Naive thymus-derived CD4-positive, alpha-beta T cell (primary cell): Measurements from ENCODE around the gene TMEM134. TPM values are rescaled to one million over a fixed set of nuclear protein-coding genes. Genes with fewer than 3 reads are reported as not detected.
"Not testable (repeated sequence)": the region's sequence is repeated elsewhere in the genome, so short reads cannot be mapped to it uniquely, and the experiment has no call there.

Experiments
- ATAC-seq: fragments of 150-1000 bp; cut with Tn5 transposase; 2 replicates; pipeline ENCODE4 v1.10.0; 2021; ENCODE audit warnings: mild to moderate bottlenecking, moderate library complexity
- CTCF ChIA-PET: fragments of 350-600 bp; sonication (Branson Sonifier 250); formaldehyde crosslinking; loops from one replicate; lab custom pipeline; 2021; ENCODE audit warnings: antibody characterized with exemption; lab: Charles Lee
- POLR2A ChIA-PET: fragments of 350-600 bp; sonication (Branson Sonifier 250); formaldehyde crosslinking; loops from one replicate; lab custom pipeline; 2021; ENCODE audit warnings: antibody characterized with exemption, inconsistent platforms; lab: Charles Lee
- DNase-seq, 9 donors: peaks; one replicate each; pipeline versions ENCODE4 v3.0.0 to v3.0.0-alpha.2; 2020 to 2022; ENCODE audit warnings: mixed read lengths in 1 of 9
- H3K27ac ChIP-seq: one replicate; pipeline ENCODE4 v1.7.0; 2013; ENCODE audit warnings: mild to moderate bottlenecking, low read depth, low read length, moderate library complexity
- H3K27me3 ChIP-seq, 2 donors: one replicate each; pipeline ENCODE4 v1.7.0; 2013; ENCODE audit warnings: low read length in 2 of 2, mild to moderate bottlenecking in 2 of 2, moderate library complexity in 2 of 2; ENCODE audit not compliant: control insufficient read depth in 2 of 2, insufficient read depth in 2 of 2
- H3K36me3 ChIP-seq, 3 experiments: 1 replicate in 2 of 3; 2 replicates in 1 of 3; pipeline ENCODE4 v1.7.0; 2013; ENCODE audit warnings: low read length in 3 of 3, mild to moderate bottlenecking in 3 of 3, moderate library complexity in 1 of 3; ENCODE audit not compliant: insufficient read depth in 3 of 3, control insufficient read depth in 2 of 3
- H3K4me1 ChIP-seq, 2 donors: one replicate each; pipeline ENCODE4 v1.7.0; 2013; ENCODE audit warnings: low read length in 2 of 2, mild to moderate bottlenecking in 2 of 2, moderate library complexity in 1 of 2; ENCODE audit not compliant: control insufficient read depth in 2 of 2, insufficient read depth in 2 of 2
- H3K4me3 ChIP-seq: 2 replicates; pipeline ENCODE4 v1.7.0; 2013; ENCODE audit warnings: mild to moderate bottlenecking, low read length
- H3K9me3 ChIP-seq, 3 experiments: 1 replicate in 2 of 3; 2 replicates in 1 of 3; pipeline ENCODE4 v1.7.0; 2013; ENCODE audit warnings: low read length in 3 of 3; ENCODE audit not compliant: control insufficient read depth in 2 of 3
- H3K27ac Mint-ChIP-seq, 9 donors: one replicate each; pipeline ENCODE4 v1.8.0; 2020 to 2022; ENCODE audit warnings: mixed read lengths in 9 of 9, mild to moderate bottlenecking in 8 of 9, moderate library complexity in 5 of 9, inconsistent platforms in 2 of 9
- H3K27me3 Mint-ChIP-seq, 5 donors: one replicate each; pipeline ENCODE4 v1.8.0; 2021 to 2022; ENCODE audit warnings: mixed read lengths in 5 of 5, mild to moderate bottlenecking in 1 of 5
- H3K36me3 Mint-ChIP-seq, 5 donors: one replicate each; pipeline ENCODE4 v1.8.0; 2020 to 2022; ENCODE audit warnings: mixed read lengths in 5 of 5, mild to moderate bottlenecking in 3 of 5, inconsistent platforms in 1 of 5
- H3K4me1 Mint-ChIP-seq, 7 donors: one replicate each; pipeline ENCODE4 v1.8.0; 2020 to 2022; ENCODE audit warnings: mixed read lengths in 7 of 7, mild to moderate bottlenecking in 3 of 7, inconsistent platforms in 1 of 7
- H3K4me3 Mint-ChIP-seq, 10 donors: one replicate each; pipeline ENCODE4 v1.8.0; 2020 to 2022; ENCODE audit warnings: mild to moderate bottlenecking in 10 of 10, mixed read lengths in 10 of 10, moderate library complexity in 6 of 10, inconsistent platforms in 2 of 10
- H3K9me3 Mint-ChIP-seq, 11 donors: one replicate each; pipeline ENCODE4 v1.8.0; 2020 to 2022; ENCODE audit warnings: mixed read lengths in 11 of 11, mild to moderate bottlenecking in 4 of 11, inconsistent platforms in 1 of 11, moderate library complexity in 1 of 11
- intact Hi-C, 2 donors: fragments of 100-400 bp; cut with micrococcal nuclease; formaldehyde crosslinking; loops; one replicate each; pipeline ENCODE4 v1.15.1; 2023
- polyA plus RNA-seq, 2 donors: library from polyadenylated mRNA; unstranded; fragments of 300-500 nt; fragmentation: Illumina TruSeq; gene quantifications; one replicate each; pipeline ENCODE4 v1.2.3, GENCODE V29; 2021
- total RNA-seq, 6 experiments: library from RNA in 5 of 6; stranded (reverse) in 5 of 6; gene quantifications; 1 replicate in 5 of 6; 2 replicates in 1 of 6; pipeline ENCODE4 v1.2.3 and lab custom pipeline; 2021 to 2026

The TMEM134 gene
- total and polyA plus RNA-seq, 7 experiments from 2014 or later = 52.4 to 143 (median 88.2) TPM

- Histone ChIP-seq H3K4me1 (peaks cover 20 to 42% of the 10 kb centered on the region in 2 donors), H3K27ac (peak overlapping the region; percentile 94), H3K4me3 (no peak overlapping the region), H3K36me3 (peaks cover 0 to 4% (median 0%) of the 10 kb centered on the region in 3 experiments), H3K27me3 (no peaks in the 10 kb centered on the region), H3K9me3 (no peaks in the 10 kb centered on the region)
- Mint-ChIP-seq H3K36me3 (peaks cover 0 to 9% (median 0%) of the 10 kb centered on the region in 5 donors), H3K4me1 (peaks cover 23 to 44% (median 29%) of the 10 kb centered on the region in 7 donors), H3K27me3 (no peaks in the 10 kb centered on the region), H3K27ac (peak overlapping the region in 8 of 9 donors; percentile 77 to 97 (median 89)), H3K4me3 (peak overlapping the region; percentile 52 to 95 (median 90)), H3K9me3 (no peaks in the 10 kb centered on the region)
- DNase-seq (no peak), ATAC-seq (no peak)
- intact Hi-C loops = no loop called here
- CTCF ChIA-PET = interaction anchor here (1.5 to 2.8 kb wide), 3 partner anchors 17 to 66 kb away, joined by 6 to 11 read pairs (median 8); partner anchors contain the start of genes PPP1CA and PTPRCAP
- POLR2A ChIA-PET = interaction anchor here (0.6 to 18.3 kb wide), 14 partner anchors 11 to 227 kb away, joined by 3 to 230 read pairs (median 33); partner anchors contain the start of genes AIP, CARNS1, CORO1B and GPR152
Observed at GRCh38 chr11:67466962-67467771, 1.9 kb downstream of the TMEM134 start.

GRCh38 chr11:67466367-67466766, 2.7 kb downstream of the TMEM134 start:
- Histone ChIP-seq H3K4me3 (no peak overlapping the region), H3K9me3 (no peaks in the 10 kb centered on the region), H3K4me1 (peaks cover 20 to 42% of the 10 kb centered on the region in 2 donors), H3K27me3 (no peaks in the 10 kb centered on the region), H3K27ac (peak overlapping the region; percentile 94), H3K36me3 (peaks cover 0 to 4% (median 0%) of the 10 kb centered on the region in 3 experiments)
- ATAC-seq = no peak
- DNase-seq = no peak
- Mint-ChIP-seq H3K36me3 (peaks cover 0 to 9% (median 0%) of the 10 kb centered on the region in 5 donors), H3K9me3 (no peaks in the 10 kb centered on the region), H3K4me1 (peaks cover 23 to 44% (median 29%) of the 10 kb centered on the region in 7 donors), H3K4me3 (peak overlapping the region in 8 of 10 donors; percentile 19 to 95 (median 44)), H3K27me3 (no peaks in the 10 kb centered on the region), H3K27ac (peak overlapping the region in 7 of 9 donors; percentile 20 to 96 (median 73))
- intact Hi-C loops = no loop called here
- POLR2A ChIA-PET = interaction anchor here (0.7 to 18.3 kb wide), 12 partner anchors 10 to 1994 kb away, joined by 3 to 230 read pairs (median 56); partner anchors contain the start of genes AIP, CABP4, CARNS1 and CORO1B
- CTCF ChIA-PET = interaction anchor here (0.9 to 1.9 kb wide), 2 partner anchors 29 to 49 kb away, joined by 5 to 7 read pairs; partner anchors contain the start of gene PTPRCAP

DNA sequence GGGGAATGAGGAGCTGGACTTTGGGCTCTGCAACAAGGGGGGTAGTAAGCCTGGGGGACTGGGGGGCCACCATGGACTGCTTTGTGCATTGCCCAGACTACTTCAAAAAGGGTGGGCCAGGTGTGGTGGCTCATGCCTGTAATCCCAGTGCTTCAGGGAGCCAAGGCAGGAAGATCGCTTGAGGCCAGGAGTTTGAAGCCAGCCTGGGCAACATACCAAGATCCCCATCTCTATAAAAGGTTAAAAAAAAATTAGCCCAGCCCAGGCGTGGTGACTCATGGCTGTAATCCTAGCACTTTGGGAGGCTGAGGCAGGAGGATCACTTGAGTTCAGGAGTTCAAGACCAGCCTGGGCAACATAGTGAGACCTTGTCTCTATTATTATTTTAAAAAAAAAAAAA, 3.5 kb downstream of the TMEM134 start:
- H3K36me3 ChIP-seq, H3K9me3 Mint-ChIP-seq, ATAC-seq, H3K36me3 Mint-ChIP-seq, H3K27me3 Mint-ChIP-seq, DNase-seq, H3K27me3 ChIP-seq, H3K9me3 ChIP-seq: not testable (repeated sequence)
- Mint-ChIP-seq H3K4me1 (peaks cover 23 to 44% (median 29%) of the 10 kb centered on the region in 7 donors), H3K27ac (peak overlapping the region; percentile 82 to 97 (median 93)), H3K4me3 (peak overlapping the region; percentile 75 to 94 (median 87))
- Histone ChIP-seq H3K27ac (peak overlapping the region; percentile 96), H3K4me1 (peaks cover 20 to 42% of the 10 kb centered on the region in 2 donors), H3K4me3 (peak overlapping the region; percentile 66)
- CTCF ChIA-PET = interaction anchor here (0.7 to 1.9 kb wide), 6 partner anchors 17 to 114 kb away, joined by 3 to 7 read pairs (median 4); partner anchors contain the start of gene PTPRCAP
- intact Hi-C loops = loop anchor here in 1 of 2 donors (2.0 kb wide), 1 partner anchor 19 kb away; no protein-coding TSS in a partner anchor
- POLR2A ChIA-PET = interaction anchor here (0.7 to 18.3 kb wide), 16 partner anchors 9 to 1993 kb away, joined by 3 to 230 read pairs (median 10); partner anchors contain the start of genes AIP, CABP4, CARNS1 and CORO1B

DNA sequence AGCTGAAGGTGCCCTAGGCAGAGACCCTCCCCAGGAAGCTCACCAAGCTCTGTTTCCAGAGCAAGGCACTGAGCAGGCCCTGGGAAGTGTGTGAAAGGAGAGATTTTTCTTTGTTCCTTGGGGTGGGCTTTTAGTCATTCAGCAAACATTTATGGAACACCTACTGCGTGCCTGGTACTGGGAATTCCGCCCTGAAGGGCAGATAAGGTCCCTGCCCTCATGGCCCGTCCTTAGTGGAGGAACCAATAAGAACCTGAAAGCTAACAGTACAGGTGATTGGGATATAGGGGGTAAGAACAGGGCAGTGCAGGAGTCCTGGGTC, 3.9 kb downstream of the TMEM134 start:
- Histone ChIP-seq H3K27me3 (no peaks in the 10 kb centered on the region), H3K36me3 (peaks cover 0 to 4% (median 0%) of the 10 kb centered on the region in 3 experiments), H3K4me3 (peak overlapping the region; percentile 66), H3K4me1 (peaks cover 20 to 42% of the 10 kb centered on the region in 2 donors), H3K9me3 (no peaks in the 10 kb centered on the region), H3K27ac (peak overlapping the region; percentile 96)
- DNase-seq = no peak
- Mint-ChIP-seq H3K4me1 (peaks cover 23 to 44% (median 29%) of the 10 kb centered on the region in 7 donors), H3K9me3 (no peaks in the 10 kb centered on the region), H3K27me3 (peaks cover 0 to 2% (median 0%) of the 10 kb centered on the region in 5 donors), H3K4me3 (peak overlapping the region; percentile 75 to 94 (median 87)), H3K27ac (peak overlapping the region; percentile 82 to 97 (median 93)), H3K36me3 (peaks cover 0 to 9% (median 0%) of the 10 kb centered on the region in 5 donors)
- intact Hi-C loops = loop anchor here in 1 of 2 donors (2.0 kb wide), 1 partner anchor 18 kb away; no protein-coding TSS in a partner anchor
- no peak for ATAC-seq
- POLR2A ChIA-PET = interaction anchor here (0.7 to 18.3 kb wide), 15 partner anchors 9 to 198 kb away, joined by 3 to 230 read pairs (median 12); partner anchors contain the start of genes AIP, CABP4, CARNS1 and CDK2AP2
- CTCF ChIA-PET = interaction anchor here (0.7 to 1.9 kb wide), 5 partner anchors 17 to 114 kb away, joined by 3 to 7 read pairs (median 4); no protein-coding TSS in a partner anchor

DNA sequence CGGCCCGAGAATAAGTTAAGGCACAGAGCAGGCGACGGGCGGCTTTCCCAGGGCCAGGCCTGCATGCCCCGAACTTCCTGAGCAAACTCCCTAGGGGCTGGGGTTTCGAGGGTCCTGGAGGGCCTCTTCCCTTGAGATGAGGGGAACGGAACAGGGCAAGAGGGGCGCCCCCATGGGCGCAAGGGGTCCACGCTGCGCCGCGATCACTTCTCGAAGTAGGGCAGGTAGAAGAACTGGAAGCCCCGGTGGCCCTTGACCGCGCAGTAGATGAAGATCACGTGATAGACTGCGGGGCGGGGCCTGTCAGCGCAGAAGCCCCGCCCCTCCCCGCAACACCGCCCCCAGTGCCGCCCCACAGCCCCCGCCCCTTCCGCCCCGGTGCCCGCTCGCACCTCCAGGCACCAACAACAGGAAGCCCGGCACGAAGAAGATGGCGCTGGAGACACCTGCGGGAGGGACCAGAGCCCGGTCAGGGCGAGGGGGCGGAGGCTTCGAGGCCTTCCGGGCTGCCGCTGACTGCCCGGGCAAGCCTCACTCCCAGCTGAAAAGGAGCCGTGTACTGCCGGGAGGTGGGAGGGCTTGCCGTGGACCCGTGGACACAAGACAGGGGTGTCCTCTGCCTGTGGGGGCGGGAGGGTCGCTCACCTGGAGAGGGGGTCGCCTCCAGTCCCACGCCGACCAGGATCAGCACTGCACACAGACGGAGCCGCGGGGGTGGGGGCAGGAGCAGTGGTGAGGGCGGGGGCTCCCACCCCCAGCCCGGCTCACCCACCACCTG, 4.5 kb downstream of the TMEM134 start:
- Histone ChIP-seq H3K27me3 (no peaks in the 10 kb centered on the region), H3K4me1 (peaks cover 20 to 40% of the 10 kb centered on the region in 2 donors), H3K27ac (peak overlapping the region; percentile 96), H3K9me3 (no peaks in the 10 kb centered on the region), H3K4me3 (peak overlapping the region; percentile 66), H3K36me3 (peaks cover 0 to 4% (median 0%) of the 10 kb centered on the region in 3 experiments)
- Mint-ChIP-seq H3K4me1 (peaks cover 23 to 48% (median 34%) of the 10 kb centered on the region in 7 donors), H3K36me3 (peaks cover 0 to 9% (median 0%) of the 10 kb centered on the region in 5 donors), H3K27ac (peak overlapping the region; percentile 82 to 97 (median 93)), H3K27me3 (peaks cover 0 to 2% (median 0%) of the 10 kb centered on the region in 5 donors), H3K9me3 (no peaks in the 10 kb centered on the region), H3K4me3 (peak overlapping the region; percentile 75 to 94 (median 87))
- DNase-seq (peak; percentile 78 to 92 (median 91)), ATAC-seq (peak; percentile 86)
- intact Hi-C loops = loop anchor here (1.0 to 2.0 kb wide), 12 partner anchors 18 to 142 kb away; partner anchors contain the start of genes CDK2AP2 (in 2 of the 2), PTPRCAP (in 2 of the 2), RAD9A (in 2 of the 2) and NDUFV1 (in 1 of the 2)
- POLR2A ChIA-PET = interaction anchor here (0.7 to 18.3 kb wide), 15 partner anchors 8 to 197 kb away, joined by 3 to 230 read pairs (median 12); partner anchors contain the start of genes AIP, CABP4, CARNS1 and CDK2AP2
- CTCF ChIA-PET = interaction anchor here (0.6 to 1.9 kb wide), 4 partner anchors 16 to 113 kb away, joined by 3 to 7 read pairs (median 4); no protein-coding TSS in a partner anchor
